Lower leg skin (tissue), 3 donors: Measurements from ENCODE around the gene SCAMP2.

ENCODE experiments used
- CTCF ChIP-seq, 3 donors: fragments of 450-650 bp; IDR thresholded peaks; one replicate each; pipeline ENCODE4 v1.5.1; 2016; ENCODE audit warnings: antibody characterized with exemption in 3 of 3, mild to moderate bottlenecking in 3 of 3, moderate library complexity in 2 of 3
- POLR2A ChIP-seq, 2 donors: fragments of 450-650 bp; IDR thresholded peaks; one replicate each; pipeline ENCODE4 v1.6.1; 2016 to 2017; ENCODE audit warnings: antibody characterized with exemption in 2 of 2, mild to moderate bottlenecking in 1 of 2, moderate library complexity in 1 of 2

DNA sequence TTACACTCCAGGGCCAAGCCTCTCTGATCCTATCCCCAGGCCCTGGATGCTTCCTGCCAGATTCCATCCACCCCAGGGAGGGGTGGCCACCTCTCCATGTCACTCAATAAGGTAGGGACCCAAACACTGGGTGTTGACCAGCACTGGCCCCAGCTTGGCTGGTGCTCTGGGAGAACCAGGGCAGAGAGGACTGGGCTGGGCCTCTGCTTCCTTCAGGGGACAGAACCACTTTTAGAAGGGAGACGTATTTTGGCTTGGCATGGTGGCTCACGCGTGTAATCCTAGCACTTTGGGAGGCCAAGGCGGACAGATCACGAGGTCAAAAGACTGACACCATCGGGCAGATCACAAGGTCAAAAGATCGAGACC, 51.4 kb downstream of the SCAMP2 start:
- TF ChIP-seq CTCF (IDR thresholded peaks at IDR 0.05) (no peak), POLR2A (IDR thresholded peaks at IDR 0.05) (no peak)
